Vagina (tissue), 2 donors: ENCODE data around the gene NKG7. TPM values are rescaled to one million over a fixed set of nuclear protein-coding genes. Genes with fewer than 3 reads are reported as not detected.

Experiments used
- DNase-seq, 2 donors: peaks; one replicate each; pipeline ENCODE4 v3.0.0-alpha.2; 2017; ENCODE audit errors: extremely low spot score in 2 of 2
- H3K27ac ChIP-seq: fragments of 200-600 bp; sonication (generic); one replicate; pipeline ENCODE4 v1.5.1; 2019
- H3K27me3 ChIP-seq: fragments of 200-600 bp; sonication (generic); one replicate; pipeline ENCODE4 v1.5.1; 2019
- H3K36me3 ChIP-seq, 2 donors: fragments of 200-600 bp; sonication (generic); one replicate each; pipeline ENCODE4 v1.5.1; 2017 to 2019
- H3K4me1 ChIP-seq: fragments of 200-600 bp; sonication (generic); one replicate; pipeline ENCODE4 v1.5.1; 2019
- H3K4me3 ChIP-seq, 2 donors: fragments of 200-600 bp; sonication (generic); 1 replicate in 1 of 2; 2 replicates in 1 of 2; pipeline ENCODE4 v1.5.1; 2016 to 2019
- H3K9me3 ChIP-seq: fragments of 200-600 bp; sonication (generic); one replicate; pipeline ENCODE4 v1.5.1; 2019
- CTCF ChIP-seq, 3 experiments: fragments of 450-650 bp in 2 of 3; fragments of 200-600 bp in 1 of 3; sonication (generic) in 1 of 3; IDR thresholded peaks; one replicate each; pipeline ENCODE4 v1.5.1; 2017 to 2019; ENCODE audit warnings: antibody characterized with exemption in 3 of 3, mild to moderate bottlenecking in 2 of 3, moderate library complexity in 2 of 3
- POLR2A ChIP-seq, 2 donors: fragments of 450-650 bp; IDR thresholded peaks; one replicate each; pipeline ENCODE4 v1.6.1; 2017; ENCODE audit warnings: antibody characterized with exemption in 2 of 2, mild to moderate bottlenecking in 2 of 2, moderate library complexity in 2 of 2
- POLR2AphosphoS5 ChIP-seq, 2 donors: sonication (generic); formaldehyde crosslinking; IDR thresholded peaks; one replicate each; pipeline ENCODE4 v1.9.0; 2017; ENCODE audit warnings: antibody characterized with exemption in 2 of 2, mild to moderate bottlenecking in 2 of 2, low read depth in 1 of 2; ENCODE audit not compliant: insufficient read depth in 1 of 2
- intact Hi-C: fragments of 100-400 bp; cut with DNase I; formaldehyde crosslinking; loops from one replicate; pipeline ENCODE4 v1.15.1; 2023
- total RNA-seq: library from RNA; depleted of rRNA; stranded (reverse); fragments of >200 nt; gene quantifications from one replicate; pipeline ENCODE4 v1.2.3, GENCODE V29; 2016

The NKG7 gene
- total RNA-seq, 1 donor from 2014 or later, result 3.4 TPM

GRCh38 chr19:51337141-51337860 lies 35.2 kb downstream of the NKG7 start:
- Histone ChIP-seq H3K27me3 (no peaks in the 10 kb centered on the region), H3K4me1 (peaks cover 21% of the 10 kb centered on the region), H3K27ac (no peak overlapping the region), H3K9me3 (no peaks in the 10 kb centered on the region), H3K36me3 (no peaks in the 10 kb centered on the region), H3K4me3 (no peak overlapping the region)
- no peak for TF ChIP-seq POLR2A (IDR thresholded peaks at IDR 0.05)
- no peak for TF ChIP-seq CTCF (IDR thresholded peaks at IDR 0.05)
- no peak for TF ChIP-seq POLR2AphosphoS5 (IDR thresholded peaks at IDR 0.05; ENCODE audit: insufficient read depth in 1 of 2, low read depth in 1 of 2)
- intact Hi-C loops, result loop anchor here (10.0 kb wide), 2 partner anchors 58 to 242 kb away; partner anchors contain the start of gene C19orf84
- no peak for DNase-seq

- intact Hi-C loops, result loop anchor here (10.0 kb wide), 2 partner anchors 61 to 239 kb away; partner anchors contain the start of gene C19orf84
- H3K36me3 ChIP-seq, result no peaks in the 10 kb centered on the region
- H3K4me1 ChIP-seq, result peaks cover 6% of the 10 kb centered on the region
- no peaks in the 10 kb centered on the region for H3K9me3 ChIP-seq
- no peak for DNase-seq
- H3K27ac ChIP-seq, result no peak overlapping the region
- no peak for TF ChIP-seq POLR2AphosphoS5 (IDR thresholded peaks at IDR 0.05; ENCODE audit: insufficient read depth in 1 of 2, low read depth in 1 of 2)
- TF ChIP-seq CTCF (IDR thresholded peaks at IDR 0.05), result no peak
- no peak for TF ChIP-seq POLR2A (IDR thresholded peaks at IDR 0.05)
- no peak overlapping the region for H3K4me3 ChIP-seq
- no peaks in the 10 kb centered on the region for H3K27me3 ChIP-seq
Measured at GRCh38 chr19:51333836-51334460, 38.5 kb downstream of the NKG7 start.

DNA sequence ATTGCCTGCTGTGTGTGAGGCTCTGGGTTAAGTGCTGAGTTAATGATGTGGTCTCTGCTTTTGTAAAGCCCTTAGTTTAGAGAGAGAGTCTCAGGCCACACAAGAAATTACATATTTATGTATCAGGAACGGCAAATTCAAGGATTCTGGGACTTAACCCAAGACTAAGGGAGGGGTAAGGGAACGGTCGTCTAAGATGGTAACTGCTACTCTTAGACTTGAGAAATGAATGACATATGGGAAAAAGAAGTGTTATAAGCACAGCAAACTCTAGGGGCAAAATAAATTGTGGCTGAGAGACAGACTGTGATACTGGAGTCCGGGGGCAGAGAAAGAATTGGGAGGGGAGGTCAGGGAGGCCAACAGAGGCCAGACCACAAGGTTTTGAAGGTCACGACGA lies 40.7 kb downstream of the NKG7 start:
- Histone ChIP-seq H3K27ac (no peak overlapping the region), H3K36me3 (no peaks in the 10 kb centered on the region), H3K27me3 (no peaks in the 10 kb centered on the region), H3K4me3 (no peak overlapping the region), H3K4me1 (peaks cover 6% of the 10 kb centered on the region), H3K9me3 (no peaks in the 10 kb centered on the region)
- no peak for TF ChIP-seq POLR2A (IDR thresholded peaks at IDR 0.05)
- TF ChIP-seq POLR2AphosphoS5 (IDR thresholded peaks at IDR 0.05; ENCODE audit: insufficient read depth in 1 of 2, low read depth in 1 of 2), result no peak
- intact Hi-C loops, result loop anchor here (10.0 kb wide), 2 partner anchors 63 to 237 kb away; partner anchors contain the start of gene C19orf84
- no peak for DNase-seq

DNA sequence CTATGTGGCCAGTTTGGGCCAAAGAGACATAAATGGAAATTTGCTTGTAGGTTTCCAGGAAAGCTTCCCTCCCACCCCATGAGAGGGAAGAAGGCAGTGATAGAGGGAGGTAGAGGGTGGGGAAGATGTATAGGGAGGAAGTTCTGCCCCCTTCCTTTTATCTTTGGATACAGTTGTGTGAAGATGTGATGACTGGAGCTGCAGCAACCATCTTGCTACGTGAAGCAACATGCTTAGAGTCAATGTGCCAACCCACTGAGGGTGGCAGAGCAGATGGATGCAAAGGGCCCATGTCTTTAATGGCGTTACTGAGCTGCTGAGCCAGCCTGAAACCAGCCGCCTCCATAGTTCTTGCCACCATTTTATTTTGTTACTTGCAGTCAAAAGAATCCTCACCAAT lies 41.3 kb downstream of the NKG7 start:
- no peaks in the 10 kb centered on the region for H3K27me3 ChIP-seq
- intact Hi-C loops, result loop anchor here (10.0 kb wide), 2 partner anchors 64 to 236 kb away; partner anchors contain the start of gene C19orf84

More for the DNA sequence above, 41.3 kb downstream of the NKG7 start:
- Histone ChIP-seq H3K9me3 (no peaks in the 10 kb centered on the region), H3K36me3 (no peaks in the 10 kb centered on the region), H3K4me3 (no peak overlapping the region), H3K4me1 (peaks cover 6% of the 10 kb centered on the region), H3K27ac (no peak overlapping the region)
- no peak for TF ChIP-seq POLR2AphosphoS5 (IDR thresholded peaks at IDR 0.05; ENCODE audit: insufficient read depth in 1 of 2, low read depth in 1 of 2)
- TF ChIP-seq POLR2A (IDR thresholded peaks at IDR 0.05), result no peak
- TF ChIP-seq CTCF (IDR thresholded peaks at IDR 0.05), result no peak
- DNase-seq, result no peak
